ENCODE results near the gene FBXO21.

GRCh38 chr12:117140397-117141096, 49.7 kb downstream of the FBXO21 start:
- TF ChIP-seq CTCF (IDR thresholded peaks at IDR 0.05; ENCODE audit: low read length) = no peak
- no peak for TF ChIP-seq EZH2 (IDR thresholded peaks at IDR 0.05; ENCODE audit: borderline replicate concordance, low read length)
